ENCODE data around the gene NOXO1.

NOXO1 gene

DNA sequence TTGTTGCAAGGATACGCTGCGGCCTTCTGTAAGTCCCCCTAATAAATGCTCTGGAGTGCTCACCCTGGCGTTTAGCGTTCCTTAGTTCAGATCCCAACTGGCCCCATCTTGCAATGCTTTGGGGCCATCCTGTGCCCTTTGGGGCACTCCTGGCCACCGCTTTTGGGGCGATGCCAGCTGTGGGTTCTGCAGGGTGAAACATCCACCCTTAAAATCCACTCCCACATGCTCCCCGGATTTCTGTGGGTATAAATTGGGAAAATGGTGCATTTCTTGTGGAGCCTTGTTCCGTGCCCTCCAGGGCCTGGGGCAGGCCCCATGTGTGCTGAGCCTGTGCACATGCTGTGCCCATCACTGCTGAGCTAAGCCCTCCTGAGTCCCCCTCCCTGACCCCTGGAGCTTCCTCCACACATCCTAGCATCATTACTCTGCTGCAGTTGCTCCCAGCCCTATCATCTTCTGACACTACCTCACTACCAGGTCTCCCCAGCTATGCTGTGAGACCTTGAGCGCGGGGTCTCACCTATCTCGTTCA lies 44.3 kb downstream of the NOXO1 start:
- ChIA-PET POLR2A (no interaction called here), CTCF (interaction anchor here (0.6 to 7.4 kb wide), 2 partner anchors 8 to 73 kb away, joined by 4 to 80 read pairs; no protein-coding TSS in a partner anchor)
- H3K4me3 ChIP-seq (ENCODE audit: low read depth, low read length): no peak overlapping the region
- no peak for TF ChIP-seq CTCF (IDR thresholded peaks at IDR 0.05; ENCODE audit: insufficient read depth, low read length, missing control alignments)
- no peak for DNase-seq (ENCODE audit: low read depth, low spot score)

- ChIA-PET POLR2A (no interaction called here), CTCF (interaction anchor here (0.9 to 8.4 kb wide), 4 partner anchors 7 to 92 kb away, joined by 3 to 345 read pairs (median 5); partner anchors contain the start of gene MEIOB)
- DNase-seq (ENCODE audit: low read depth, low spot score): no peak
- H3K4me3 ChIP-seq (ENCODE audit: low read depth, low read length): no peak overlapping the region
- TF ChIP-seq CTCF (IDR thresholded peaks at IDR 0.05; ENCODE audit: insufficient read depth, low read length, missing control alignments): no peak
Measured at GRCh38 chr16:1933097-1933661, 48.1 kb downstream of the NOXO1 start.

DNA sequence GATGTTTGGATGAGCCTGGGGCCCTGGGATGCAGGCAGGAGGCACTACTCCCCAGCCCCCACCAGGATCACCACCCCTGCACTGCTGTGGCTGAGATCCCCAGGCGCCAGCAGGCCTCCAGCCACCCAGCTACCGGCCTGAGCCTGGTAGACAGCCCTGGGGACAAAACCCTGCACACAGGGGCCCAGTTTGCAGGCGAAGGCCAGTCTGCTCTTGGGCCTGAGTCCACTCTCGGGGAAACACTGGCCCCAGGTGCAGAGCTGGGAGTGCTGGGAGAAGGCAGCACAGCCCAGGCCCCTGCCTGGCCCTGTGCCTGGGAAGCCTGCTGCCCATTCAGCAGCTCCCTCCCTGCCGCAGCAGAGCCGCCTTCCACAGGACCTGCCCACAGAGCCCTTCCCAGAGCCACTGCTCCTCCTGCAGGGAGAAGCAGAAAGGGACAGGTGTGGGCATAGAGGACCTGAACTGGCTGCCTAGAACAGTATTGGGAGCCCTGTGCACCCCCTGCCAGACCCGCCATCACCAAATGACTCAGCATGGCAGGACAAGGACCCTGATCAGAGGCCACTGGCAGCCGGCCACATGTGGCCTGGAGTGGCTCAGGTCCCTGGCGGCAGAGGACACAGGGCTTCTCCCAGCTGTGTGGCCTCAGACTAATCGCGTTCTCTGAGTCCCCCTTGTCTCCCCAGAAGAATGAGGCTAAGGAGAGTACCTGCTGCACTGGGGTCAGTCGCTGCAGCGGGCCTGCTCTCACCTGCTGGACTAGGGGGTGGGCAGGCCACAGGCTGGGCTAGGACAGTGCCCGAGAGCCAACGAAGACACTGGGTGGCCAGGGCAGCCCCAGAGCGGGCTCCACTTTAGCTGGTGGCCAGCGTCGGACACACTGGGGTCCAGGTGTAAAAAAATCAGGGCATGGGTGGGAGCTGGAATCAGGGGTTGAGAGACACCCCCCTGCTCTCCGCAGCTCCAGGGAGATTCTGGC lies 48.9 kb downstream of the NOXO1 start:
- ChIA-PET CTCF (interaction anchor here (0.9 to 8.4 kb wide), 5 partner anchors 8 to 158 kb away, joined by 3 to 345 read pairs (median 3); partner anchors contain the start of gene MEIOB), POLR2A (no interaction called here)
- DNase-seq (ENCODE audit: low read depth, low spot score): no peak

DNA sequence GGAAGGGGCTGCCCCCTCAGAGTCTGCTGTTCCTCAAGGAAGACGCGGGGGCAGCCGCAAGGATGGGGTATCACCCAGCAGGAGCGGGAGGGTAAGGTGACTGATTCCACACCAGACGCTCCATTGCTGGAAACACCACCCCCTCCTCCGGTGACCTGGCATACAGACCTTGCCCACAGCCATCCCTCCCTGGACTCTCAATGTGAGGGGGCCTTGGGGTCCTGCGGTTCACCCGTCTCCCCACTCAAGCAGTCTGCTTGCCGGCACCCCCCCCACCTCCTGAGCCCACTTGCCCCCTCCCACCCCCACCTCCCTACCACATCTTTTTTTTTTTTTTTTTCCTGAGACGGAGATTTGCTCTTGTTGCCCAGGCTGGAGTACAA lies 50.9 kb downstream of the NOXO1 start:
- ChIA-PET POLR2A (interaction anchor here (0.7 kb wide), 1 partner anchor 53 kb away, joined by 3 read pairs; no protein-coding TSS in a partner anchor), CTCF (interaction anchor here (0.7 to 8.4 kb wide), 23 partner anchors 10 to 149 kb away, joined by 3 to 345 read pairs (median 8); partner anchors contain the start of genes FAHD1, MEIOB, MSRB1 and NUBP2)
- no peak for TF ChIP-seq CTCF (IDR thresholded peaks at IDR 0.05; ENCODE audit: insufficient read depth, low read length, missing control alignments)
- DNase-seq (ENCODE audit: low read depth, low spot score): no peak
- H3K4me3 ChIP-seq (ENCODE audit: low read depth, low read length): no peak overlapping the region

More for the DNA sequence above, 48.9 kb downstream of the NOXO1 start:
- TF ChIP-seq CTCF (IDR thresholded peaks at IDR 0.05; ENCODE audit: insufficient read depth, low read length, missing control alignments): peak; percentile 9
- H3K4me3 ChIP-seq (ENCODE audit: low read depth, low read length): no peak overlapping the region

DNA sequence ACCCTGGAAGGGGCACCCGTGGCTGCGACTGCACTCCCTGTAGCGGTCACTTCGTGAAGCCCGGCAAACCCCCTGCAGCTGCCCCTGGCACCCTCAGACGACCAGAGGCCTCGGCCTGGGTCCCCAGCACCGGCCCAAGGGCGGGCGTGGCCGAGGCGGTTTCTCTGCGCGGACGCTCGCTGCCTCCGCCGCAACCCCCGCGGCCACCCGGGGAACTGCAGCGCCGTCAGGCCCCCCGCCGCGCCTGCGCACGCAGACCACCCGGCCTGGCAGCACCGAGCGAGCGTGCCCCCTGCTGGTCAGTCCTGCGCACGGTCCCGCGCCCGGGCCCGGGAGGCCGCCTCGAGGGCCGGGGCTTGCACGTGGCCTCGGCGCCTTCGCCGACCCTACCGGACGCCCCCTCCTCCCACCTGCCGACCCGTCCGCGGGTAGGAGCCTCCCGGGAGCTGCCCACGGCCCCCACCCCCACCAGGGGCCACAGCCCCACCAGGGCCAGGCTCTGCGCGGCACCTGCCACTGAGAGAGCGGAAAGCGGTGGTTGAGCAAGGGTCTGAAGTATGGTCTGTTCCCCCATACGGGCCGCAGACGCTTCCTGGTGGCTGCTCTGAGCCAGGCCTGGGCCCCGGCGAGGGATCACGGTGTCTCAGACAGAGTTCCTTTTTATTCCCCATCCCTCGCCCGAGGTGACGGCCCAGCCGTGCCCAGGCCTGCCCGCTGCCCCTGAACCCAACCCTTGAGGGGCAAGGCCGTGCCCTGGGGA lies 51.5 kb downstream of the NOXO1 start:
- peak overlapping the region; percentile 65 for H3K4me3 ChIP-seq (ENCODE audit: low read depth, low read length)
- TF ChIP-seq CTCF (IDR thresholded peaks at IDR 0.05; ENCODE audit: insufficient read depth, low read length, missing control alignments): peak; percentile 85
- no peak for DNase-seq (ENCODE audit: low read depth, low spot score)
- ChIA-PET POLR2A (interaction anchor here (0.7 to 0.9 kb wide), 2 partner anchors 52 to 620 kb away, joined by 3 read pairs; partner anchors contain the start of gene UBE2I), CTCF (interaction anchor here (0.7 to 8.4 kb wide), 32 partner anchors 9 to 230 kb away, joined by 3 to 345 read pairs (median 6); partner anchors contain the start of genes FAHD1, MEIOB, MSRB1 and NDUFB10)

Measured in AG04449 (cell line).